ENCODE data around the gene DYNLT5.
A peak's percentile ranks its signal among the peaks of the same experiment; 100 is the strongest.
"Not testable (repeated sequence)": the region's sequence is repeated elsewhere in the genome, so short reads cannot be mapped to it uniquely, and the experiment has no call there.

Gene DYNLT5, protein sequence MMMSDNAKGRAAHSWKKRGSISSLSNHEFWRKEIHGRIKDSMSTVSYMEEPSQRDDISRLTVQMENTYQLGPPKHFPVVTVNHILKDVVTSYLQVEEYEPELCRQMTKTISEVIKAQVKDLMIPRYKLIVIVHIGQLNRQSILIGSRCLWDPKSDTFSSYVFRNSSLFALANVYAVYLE

GRCh38 chr1:66752000-66752592 lies at the start of gene DYNLT5:
Gene DYNLT5 (plus strand): TSS chr1:66752459. CDS start chr1:66754659, 2,200 bp downstream.
- no peak for DNase-seq (ENCODE audit: low read depth in 3 of 3)

GRCh38 chr1:66704177-66704875 lies 47.9 kb upstream of the DYNLT5 start:
- DNase-seq (ENCODE audit: low read depth in 3 of 3): no peak

DNA sequence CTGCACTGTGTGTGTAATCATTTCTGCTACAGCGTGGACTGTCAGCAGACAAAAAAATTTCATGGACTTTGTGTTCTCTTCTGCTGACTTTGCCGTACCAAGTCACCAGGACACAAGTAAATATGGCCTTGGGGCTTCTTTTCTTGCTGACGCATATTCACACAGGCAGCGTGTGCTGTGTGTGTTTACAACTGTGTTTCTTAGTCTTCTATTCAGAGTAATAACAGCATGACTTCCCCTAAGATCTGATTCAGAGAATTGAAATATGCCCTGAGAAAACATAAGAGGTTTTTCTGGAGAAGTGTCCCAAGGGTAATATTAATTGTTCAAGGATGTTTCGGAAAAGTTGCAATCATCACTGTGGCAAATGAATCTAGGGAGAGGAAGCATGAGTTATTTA lies 47.1 kb upstream of the DYNLT5 start:
- DNase-seq (ENCODE audit: low read depth in 3 of 3): no peak

DNA sequence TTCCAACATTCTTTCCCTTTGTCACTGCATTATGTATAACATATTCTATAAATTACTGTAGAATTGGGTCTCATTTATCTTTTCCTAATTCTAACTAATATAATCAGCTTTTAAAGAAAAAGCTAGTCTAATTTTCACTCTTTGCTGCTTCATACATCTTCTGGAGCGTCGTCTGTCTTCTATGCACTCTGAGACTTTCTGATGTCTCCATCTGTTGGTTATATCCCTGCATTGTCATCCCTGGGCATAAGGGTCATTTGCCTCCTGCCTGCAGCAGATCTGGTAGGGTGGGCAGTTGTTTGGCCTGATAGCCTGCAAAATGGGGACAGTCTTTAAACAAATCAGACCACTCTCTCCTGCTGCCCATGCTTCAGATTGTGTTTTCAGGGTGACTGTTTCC lies 40.8 kb upstream of the DYNLT5 start:
- DNase-seq (ENCODE audit: low read depth in 3 of 3): no peak

DNA sequence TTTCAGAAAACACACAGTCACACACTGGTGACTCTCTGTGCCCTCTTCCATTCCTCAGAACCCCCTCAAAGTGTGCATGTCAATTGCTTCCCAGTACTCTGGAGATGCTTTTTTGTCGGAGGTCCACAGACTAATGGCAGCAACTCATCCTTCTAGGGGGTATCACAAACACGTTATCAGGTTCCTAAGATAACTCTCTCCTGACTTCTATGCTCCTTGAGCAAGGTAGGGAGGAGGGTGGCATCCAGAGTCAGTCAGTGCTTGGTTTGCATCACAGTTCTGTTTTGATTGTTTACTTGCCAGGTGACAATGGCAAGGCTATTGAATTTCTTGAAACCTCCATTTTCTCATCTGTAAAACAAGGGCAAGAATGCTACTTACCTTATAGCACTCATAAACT lies 39.4 kb upstream of the DYNLT5 start:
- no peak for DNase-seq (ENCODE audit: low read depth in 3 of 3)

DNA sequence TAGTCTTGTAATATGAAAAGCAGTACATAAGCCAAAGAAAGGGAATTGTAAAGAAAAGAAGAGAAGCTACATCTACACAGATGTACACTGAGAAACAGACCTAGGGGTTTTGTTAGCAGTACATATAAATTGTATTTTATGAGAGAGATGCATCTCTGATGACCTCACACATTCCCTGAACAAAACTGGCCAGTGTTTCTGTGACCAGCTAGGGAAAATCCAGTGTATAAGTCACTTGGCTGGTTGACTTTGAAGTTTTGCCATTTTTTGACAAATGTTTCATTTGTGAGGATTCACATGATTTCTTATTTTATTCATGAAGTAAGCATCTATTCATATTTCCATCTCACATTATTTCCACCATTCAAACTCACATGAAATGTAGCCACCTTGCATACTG lies 28.3 kb upstream of the DYNLT5 start:
- no peak for DNase-seq (ENCODE audit: low read depth in 3 of 3)

DNA sequence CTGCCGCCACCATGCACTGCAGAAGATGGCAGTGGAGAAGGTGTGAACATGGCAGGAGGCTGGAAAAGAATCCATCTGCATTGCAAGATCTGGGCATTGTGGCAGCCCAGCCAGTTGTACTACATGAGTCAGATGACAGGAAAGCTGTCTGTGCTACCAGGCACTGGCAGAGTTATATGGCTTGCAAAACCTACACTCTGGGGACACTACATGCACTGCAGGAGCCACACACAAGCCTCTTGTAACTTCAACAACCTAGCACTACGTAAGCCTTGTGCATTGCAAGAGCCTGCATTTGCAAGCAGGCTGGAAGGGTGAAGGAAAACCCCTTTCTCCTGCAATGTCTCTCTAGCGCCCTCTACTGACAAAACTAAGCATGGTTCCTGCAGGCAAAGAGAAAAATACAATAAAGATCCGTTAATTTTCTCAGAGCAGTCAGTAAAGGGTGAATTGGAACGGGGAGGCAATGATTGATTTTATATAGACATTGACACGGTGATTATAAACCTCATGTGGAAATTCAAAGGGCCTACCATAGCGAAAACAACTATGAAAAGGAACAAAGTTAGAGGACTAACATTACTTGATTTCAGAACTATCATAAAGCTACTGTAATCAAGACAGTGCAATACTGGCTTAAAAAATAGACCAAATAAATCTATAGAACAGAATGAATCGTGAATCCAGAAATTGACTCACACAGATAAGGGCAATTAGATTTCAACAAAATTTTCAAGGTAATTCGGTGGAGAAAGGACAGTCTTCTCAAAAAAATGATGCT lies 26.2 kb upstream of the DYNLT5 start:
- DNase-seq (ENCODE audit: low read depth in 3 of 3): peak in 2 of 3 donors; percentile 39 to 47

DNA sequence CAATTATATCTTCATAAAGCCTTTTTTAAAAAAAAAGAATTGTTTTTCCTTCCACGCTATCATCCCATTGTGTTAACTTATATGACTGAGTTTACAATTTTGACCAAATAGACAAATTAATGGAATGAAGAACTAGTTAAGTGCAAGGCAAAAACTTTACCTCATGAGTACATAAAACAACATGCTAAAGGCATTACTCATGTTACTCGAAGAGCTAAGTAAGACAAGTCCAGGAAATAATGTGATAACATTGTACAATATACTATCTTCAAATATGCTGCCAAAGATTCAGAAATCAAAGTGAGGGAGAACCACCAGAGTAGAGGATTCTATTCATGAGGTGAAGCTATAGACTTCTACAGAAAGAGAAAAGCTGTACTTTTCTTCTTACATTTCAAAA lies 24.2 kb upstream of the DYNLT5 start:
- no peak for DNase-seq (ENCODE audit: low read depth in 3 of 3)

- DNase-seq (ENCODE audit: low read depth in 3 of 3): not testable (repeated sequence)
These were observed 23.5 kb upstream of the DYNLT5 start for GRCh38 chr1:66728716-66729115.

GRCh38 chr1:66729119-66729518 lies 23.1 kb upstream of the DYNLT5 start:
- no peak for DNase-seq (ENCODE audit: low read depth in 3 of 3)

GRCh38 chr1:66729523-66729922 lies 22.7 kb upstream of the DYNLT5 start:
- DNase-seq (ENCODE audit: low read depth in 3 of 3): no peak

DNA sequence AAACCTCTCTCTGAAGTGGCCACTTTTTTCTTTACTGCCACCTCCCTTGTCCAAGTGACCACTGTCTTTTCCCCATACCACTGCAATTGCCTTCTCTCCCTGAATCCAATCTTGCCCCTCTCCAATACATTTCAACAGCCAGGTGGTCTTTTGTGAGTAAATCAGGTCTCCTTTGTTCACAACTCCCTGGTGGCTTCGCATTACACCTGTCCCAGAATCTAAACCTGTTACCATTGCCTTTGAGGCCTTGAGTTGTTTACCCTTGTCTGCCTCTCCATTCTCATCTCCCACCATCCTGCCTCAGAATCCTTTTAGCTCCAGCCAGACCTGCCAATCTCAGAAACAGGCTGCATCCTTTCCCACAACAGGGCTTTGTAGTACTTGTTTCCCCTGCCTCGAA lies 21.8 kb upstream of the DYNLT5 start:
- DNase-seq (ENCODE audit: low read depth in 3 of 3): no peak

- no peak for DNase-seq (ENCODE audit: low read depth in 3 of 3)
These were observed 20.9 kb upstream of the DYNLT5 start for GRCh38 chr1:66731170-66731865.

GRCh38 chr1:66732407-66733166 lies 19.7 kb upstream of the DYNLT5 start:
- no peak for DNase-seq (ENCODE audit: low read depth in 3 of 3)

- DNase-seq (ENCODE audit: low read depth in 3 of 3): no peak
These were observed 18.8 kb upstream of the DYNLT5 start for GRCh38 chr1:66733348-66734017.

- DNase-seq (ENCODE audit: low read depth in 3 of 3): not testable (repeated sequence)
These were observed 17.7 kb upstream of the DYNLT5 start for GRCh38 chr1:66734531-66734930.

DNA sequence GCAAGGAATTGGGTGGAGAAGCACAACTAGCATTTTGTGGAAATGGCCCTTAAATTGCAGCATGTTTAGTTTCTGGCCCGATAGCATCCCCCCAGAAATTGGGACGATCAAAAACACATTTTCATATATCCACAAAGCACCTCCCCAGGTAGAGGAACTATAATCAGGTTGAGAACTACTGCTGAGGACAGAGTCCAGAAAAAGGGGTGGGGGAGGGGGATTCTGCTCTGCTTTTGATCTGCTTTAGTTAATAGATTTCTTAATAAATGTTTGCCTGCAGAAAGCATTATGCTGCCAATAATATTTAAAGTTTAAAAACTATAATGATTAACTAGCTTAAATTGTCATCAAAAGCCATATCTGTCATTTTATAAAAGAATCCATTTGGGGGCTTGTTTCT lies 14.4 kb upstream of the DYNLT5 start:
- no peak for DNase-seq (ENCODE audit: low read depth in 3 of 3)

DNA sequence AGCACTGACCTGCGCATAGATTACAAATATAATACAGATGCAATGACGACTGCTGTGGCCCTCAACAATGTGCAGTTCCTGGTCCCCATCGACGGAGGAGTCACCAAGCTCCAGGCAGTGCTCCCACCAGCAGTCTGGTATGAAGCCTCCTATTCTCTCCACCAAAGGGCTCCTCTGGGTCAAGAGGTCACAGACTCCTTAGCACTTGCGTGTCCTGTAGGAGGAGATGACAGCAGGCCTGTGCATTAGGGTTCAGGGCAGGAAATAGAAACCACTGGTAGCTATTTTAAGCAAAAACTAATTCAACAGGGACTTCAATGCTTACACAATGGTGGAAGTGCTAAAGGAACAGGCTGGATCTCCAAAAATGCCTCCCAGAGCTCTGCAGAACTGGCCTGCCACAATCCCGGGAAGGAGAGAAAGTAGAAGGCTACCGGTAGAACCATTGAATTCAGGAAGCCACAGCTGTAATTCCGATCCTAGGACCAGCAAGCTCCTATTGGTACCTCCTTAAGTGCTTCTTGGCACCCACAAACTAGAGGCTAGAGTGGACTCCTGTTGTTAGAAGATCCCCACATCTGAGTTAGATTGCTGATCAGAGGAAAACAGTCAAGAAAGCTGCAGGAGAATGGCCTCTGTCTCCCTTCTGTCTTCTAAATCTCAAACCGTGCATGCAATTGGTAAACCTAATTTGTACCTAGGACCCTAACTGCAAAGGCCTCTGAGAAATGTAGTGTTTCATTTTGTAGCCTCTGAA lies 12.7 kb upstream of the DYNLT5 start:
- DNase-seq (ENCODE audit: low read depth in 3 of 3): no peak

GRCh38 chr1:66745451-66745850 lies 6.8 kb upstream of the DYNLT5 start:
- no peak for DNase-seq (ENCODE audit: low read depth in 3 of 3)

GRCh38 chr1:66747501-66747900 lies 4.8 kb upstream of the DYNLT5 start:
- DNase-seq (ENCODE audit: low read depth in 3 of 3): no peak

Data from stimulated activated CD4-positive, alpha-beta T cell treated with anti-CD3 and anti-CD28 coated beads, TNF-alpha, amount 100 ng/mL, for 48 hours (primary cell).